ENCODE measurements around the gene CNTLN.
"Not testable (repeated sequence)": the region's sequence is repeated elsewhere in the genome, so short reads cannot be mapped to it uniquely, and the experiment has no call there.

The CNTLN gene

GRCh38 chr9:17422994-17423680 is 288.3 kb downstream of the CNTLN start:
- TF ChIP-seq, protein P1, sequence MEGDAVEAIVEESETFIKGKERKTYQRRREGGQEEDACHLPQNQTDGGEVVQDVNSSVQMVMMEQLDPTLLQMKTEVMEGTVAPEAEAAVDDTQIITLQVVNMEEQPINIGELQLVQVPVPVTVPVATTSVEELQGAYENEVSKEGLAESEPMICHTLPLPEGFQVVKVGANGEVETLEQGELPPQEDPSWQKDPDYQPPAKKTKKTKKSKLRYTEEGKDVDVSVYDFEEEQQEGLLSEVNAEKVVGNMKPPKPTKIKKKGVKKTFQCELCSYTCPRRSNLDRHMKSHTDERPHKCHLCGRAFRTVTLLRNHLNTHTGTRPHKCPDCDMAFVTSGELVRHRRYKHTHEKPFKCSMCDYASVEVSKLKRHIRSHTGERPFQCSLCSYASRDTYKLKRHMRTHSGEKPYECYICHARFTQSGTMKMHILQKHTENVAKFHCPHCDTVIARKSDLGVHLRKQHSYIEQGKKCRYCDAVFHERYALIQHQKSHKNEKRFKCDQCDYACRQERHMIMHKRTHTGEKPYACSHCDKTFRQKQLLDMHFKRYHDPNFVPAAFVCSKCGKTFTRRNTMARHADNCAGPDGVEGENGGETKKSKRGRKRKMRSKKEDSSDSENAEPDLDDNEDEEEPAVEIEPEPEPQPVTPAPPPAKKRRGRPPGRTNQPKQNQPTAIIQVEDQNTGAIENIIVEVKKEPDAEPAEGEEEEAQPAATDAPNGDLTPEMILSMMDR (IDR thresholded peaks at IDR 0.05; ENCODE audit: borderline replicate concordance, control extremely low read depth, extremely low read depth, insufficient read depth, missing control alignments) = no peak
- no peak for DNase-seq (ENCODE audit: low spot score)
- in situ Hi-C loops (cut with MboI; ENCODE audit: low sequenced_read_pairs, unreplicated experiment) = no loop called here

DNA sequence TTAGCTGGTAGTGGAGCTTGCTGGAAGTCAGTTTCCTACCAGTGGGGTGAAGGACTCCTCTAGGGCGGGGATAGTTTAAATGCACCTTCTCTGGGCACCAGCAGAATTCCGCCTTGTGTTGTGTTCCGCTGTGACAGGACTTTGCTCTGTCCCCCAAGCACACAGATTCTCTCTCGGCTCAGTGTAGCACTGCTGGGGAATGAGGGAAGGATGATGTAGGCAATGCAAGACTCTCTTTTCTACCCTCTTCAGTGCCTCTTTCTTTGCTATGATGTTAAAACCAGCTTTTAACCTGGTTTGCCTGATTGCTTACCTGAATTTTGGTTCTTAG is 288.8 kb downstream of the CNTLN start:
- TF ChIP-seq, protein P1 (IDR thresholded peaks at IDR 0.05; ENCODE audit: borderline replicate concordance, control extremely low read depth, extremely low read depth, insufficient read depth, missing control alignments) = no peak
- DNase-seq (ENCODE audit: low spot score) = no peak
- in situ Hi-C loops (cut with MboI; ENCODE audit: low sequenced_read_pairs, unreplicated experiment) = no loop called here

- no peak for DNase-seq (ENCODE audit: low spot score)
- in situ Hi-C loops (cut with MboI; ENCODE audit: low sequenced_read_pairs, unreplicated experiment) = loop anchor here (25.0 kb wide), 1 partner anchor 1538 kb away; no protein-coding TSS in a partner anchor
These were observed 290.5 kb downstream of the CNTLN start for GRCh38 chr9:17425384-17425783.

DNA sequence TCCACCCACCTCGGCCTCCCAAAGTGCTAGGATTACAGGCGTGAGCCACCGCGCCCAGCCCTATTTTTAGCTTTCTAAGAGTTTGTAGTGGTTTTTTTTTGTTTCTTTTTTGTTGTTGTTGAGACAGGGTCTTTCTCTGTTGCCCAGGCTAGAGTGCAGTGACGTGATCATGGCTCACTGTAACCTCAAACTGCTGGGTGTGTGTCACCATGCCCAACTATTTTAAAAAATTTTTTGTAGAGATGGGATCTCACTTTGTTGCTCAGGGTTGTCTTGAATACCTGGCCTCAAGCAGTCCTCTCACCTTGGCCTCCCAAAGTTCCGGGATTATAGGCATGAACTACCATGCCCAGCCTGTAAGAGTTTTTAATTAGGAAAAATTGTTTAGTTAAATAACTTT is 298.7 kb downstream of the CNTLN start:
- no peak for DNase-seq (ENCODE audit: low spot score)
- in situ Hi-C loops (cut with MboI; ENCODE audit: low sequenced_read_pairs, unreplicated experiment) = loop anchor here (25.0 kb wide), 1 partner anchor 1546 kb away; no protein-coding TSS in a partner anchor
- TF ChIP-seq, protein P1 (IDR thresholded peaks at IDR 0.05; ENCODE audit: borderline replicate concordance, control extremely low read depth, extremely low read depth, insufficient read depth, missing control alignments) = no peak

More at GRCh38 chr9:17425384-17425783, 290.5 kb downstream of the CNTLN start:
- TF ChIP-seq, protein P1 (IDR thresholded peaks at IDR 0.05; ENCODE audit: borderline replicate concordance, control extremely low read depth, extremely low read depth, insufficient read depth, missing control alignments) = no peak

- TF ChIP-seq, protein P1 (IDR thresholded peaks at IDR 0.05; ENCODE audit: borderline replicate concordance, control extremely low read depth, extremely low read depth, insufficient read depth, missing control alignments) = no peak
These were observed 302.0 kb downstream of the CNTLN start for GRCh38 chr9:17436854-17437253.

GRCh38 chr9:17437813-17438212 is 303.0 kb downstream of the CNTLN start:
- in situ Hi-C loops (cut with MboI; ENCODE audit: low sequenced_read_pairs, unreplicated experiment) = loop anchor here (25.0 kb wide), 1 partner anchor 1551 kb away; no protein-coding TSS in a partner anchor
- no peak for DNase-seq (ENCODE audit: low spot score)
- TF ChIP-seq, protein P1 (IDR thresholded peaks at IDR 0.05; ENCODE audit: borderline replicate concordance, control extremely low read depth, extremely low read depth, insufficient read depth, missing control alignments) = no peak

More at GRCh38 chr9:17436854-17437253, 302.0 kb downstream of the CNTLN start:
- DNase-seq (ENCODE audit: low spot score) = no peak
- in situ Hi-C loops (cut with MboI; ENCODE audit: low sequenced_read_pairs, unreplicated experiment) = loop anchor here (25.0 kb wide), 1 partner anchor 1550 kb away; no protein-coding TSS in a partner anchor

DNA sequence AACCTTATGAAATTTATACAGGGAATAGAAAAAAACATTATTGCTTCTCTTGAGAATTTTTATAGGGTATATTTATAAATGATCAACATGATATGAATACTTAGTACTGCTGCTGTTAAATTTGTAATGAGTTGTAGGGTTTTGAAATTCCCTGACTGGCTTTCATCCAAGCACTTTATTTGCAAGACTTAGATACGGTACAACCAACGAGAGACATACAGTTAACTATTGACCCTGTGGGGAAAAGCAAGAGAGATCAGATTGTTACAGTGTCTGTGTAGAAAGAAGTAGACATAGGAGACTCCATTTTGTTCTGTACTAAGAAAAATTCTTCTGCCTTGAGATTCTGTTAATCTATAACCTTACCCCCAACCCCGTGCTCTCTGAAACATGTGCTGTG is 310.3 kb downstream of the CNTLN start:
- in situ Hi-C loops (cut with MboI; ENCODE audit: low sequenced_read_pairs, unreplicated experiment) = loop anchor here (25.0 kb wide), 1 partner anchor 1558 kb away; no protein-coding TSS in a partner anchor
- DNase-seq (ENCODE audit: low spot score) = not testable (repeated sequence)

All from GM13976 (cell line).